ENCODE measurements around the gene DCST1. TPM values are rescaled to one million over a fixed set of nuclear protein-coding genes. Genes with fewer than 3 reads are reported as not detected.

The DCST1 gene
- total and polyA plus RNA-seq, 2 of the 13 experiments (the other 11 are each of a cell fraction or from before 2014, with no cell fraction given): 0.04 TPM; not detected in 1

GRCh38 chr1:155043301-155043702, 9.7 kb downstream of the DCST1 start (continued):
- TF ChIP-seq CEBPZ (IDR thresholded peaks at IDR 0.05; ENCODE audit: low read length) (no peak), GABPA (IDR thresholded peaks at IDR 0.05; ENCODE audit: low read depth, low read length) (no peak), GABPA (CRISPR knock-in tag; IDR thresholded peaks at IDR 0.05; ENCODE audit: low read depth) (no peak), CERS6 (CRISPR knock-in tag; IDR thresholded peaks at IDR 0.05) (no peak), MXI1 (IDR thresholded peaks at IDR 0.05; ENCODE audit: borderline replicate concordance, low read depth, low read length) (no peak), ZBTB7A (CRISPR knock-in tag; IDR thresholded peaks at IDR 0.05) (0 out of 2 replicates have a peak, but pooled peaks have one; percentile 25), CBX1 (IDR thresholded peaks at IDR 0.05; ENCODE audit: low read depth) (no peak), KMT2A (CRISPR knock-in tag; IDR thresholded peaks at IDR 0.05) (no peak), MTA1 (CRISPR knock-in tag; IDR thresholded peaks at IDR 0.05; ENCODE audit: borderline replicate concordance) (0 out of 2 replicates have a peak, but pooled peaks have one; percentile 31), CBFB (CRISPR knock-in tag; IDR thresholded peaks at IDR 0.05) (no peak), NFIB (CRISPR knock-in tag; IDR thresholded peaks at IDR 0.05; ENCODE audit: borderline replicate concordance) (no peak), SNAI1 (CRISPR knock-in tag; IDR thresholded peaks at IDR 0.05; ENCODE audit: borderline replicate concordance) (no peak), ZBTB49 (CRISPR knock-in tag; IDR thresholded peaks at IDR 0.05; ENCODE audit: borderline replicate concordance) (no peak), BORCS8-MEF2B (CRISPR knock-in tag; IDR thresholded peaks at IDR 0.05) (no peak), TBX2 (CRISPR knock-in tag; IDR thresholded peaks at IDR 0.05; ENCODE audit: borderline replicate concordance) (0 out of 2 replicates have a peak, but pooled peaks have one; percentile 36), ZFP36 (IDR thresholded peaks at IDR 0.05; ENCODE audit: borderline replicate concordance, low read depth, low read length, partially characterized antibody) (no peak)
- TF ChIP-seq, protein P1, sequence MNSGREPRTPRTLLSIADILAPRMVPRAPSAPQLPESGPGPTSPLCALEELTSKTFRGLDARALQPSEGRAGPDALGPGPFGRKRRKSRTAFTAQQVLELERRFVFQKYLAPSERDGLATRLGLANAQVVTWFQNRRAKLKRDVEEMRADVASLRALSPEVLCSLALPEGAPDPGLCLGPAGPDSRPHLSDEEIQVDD (CRISPR knock-in tag; IDR thresholded peaks at IDR 0.05; ENCODE audit: borderline replicate concordance): no peak
- TF ChIP-seq, protein P2, sequence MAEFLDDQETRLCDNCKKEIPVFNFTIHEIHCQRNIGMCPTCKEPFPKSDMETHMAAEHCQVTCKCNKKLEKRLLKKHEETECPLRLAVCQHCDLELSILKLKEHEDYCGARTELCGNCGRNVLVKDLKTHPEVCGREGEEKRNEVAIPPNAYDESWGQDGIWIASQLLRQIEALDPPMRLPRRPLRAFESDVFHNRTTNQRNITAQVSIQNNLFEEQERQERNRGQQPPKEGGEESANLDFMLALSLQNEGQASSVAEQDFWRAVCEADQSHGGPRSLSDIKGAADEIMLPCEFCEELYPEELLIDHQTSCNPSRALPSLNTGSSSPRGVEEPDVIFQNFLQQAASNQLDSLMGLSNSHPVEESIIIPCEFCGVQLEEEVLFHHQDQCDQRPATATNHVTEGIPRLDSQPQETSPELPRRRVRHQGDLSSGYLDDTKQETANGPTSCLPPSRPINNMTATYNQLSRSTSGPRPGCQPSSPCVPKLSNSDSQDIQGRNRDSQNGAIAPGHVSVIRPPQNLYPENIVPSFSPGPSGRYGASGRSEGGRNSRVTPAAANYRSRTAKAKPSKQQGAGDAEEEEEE (CRISPR knock-in tag; IDR thresholded peaks at IDR 0.05; ENCODE audit: borderline replicate concordance): no peak
- TF ChIP-seq, protein P3, sequence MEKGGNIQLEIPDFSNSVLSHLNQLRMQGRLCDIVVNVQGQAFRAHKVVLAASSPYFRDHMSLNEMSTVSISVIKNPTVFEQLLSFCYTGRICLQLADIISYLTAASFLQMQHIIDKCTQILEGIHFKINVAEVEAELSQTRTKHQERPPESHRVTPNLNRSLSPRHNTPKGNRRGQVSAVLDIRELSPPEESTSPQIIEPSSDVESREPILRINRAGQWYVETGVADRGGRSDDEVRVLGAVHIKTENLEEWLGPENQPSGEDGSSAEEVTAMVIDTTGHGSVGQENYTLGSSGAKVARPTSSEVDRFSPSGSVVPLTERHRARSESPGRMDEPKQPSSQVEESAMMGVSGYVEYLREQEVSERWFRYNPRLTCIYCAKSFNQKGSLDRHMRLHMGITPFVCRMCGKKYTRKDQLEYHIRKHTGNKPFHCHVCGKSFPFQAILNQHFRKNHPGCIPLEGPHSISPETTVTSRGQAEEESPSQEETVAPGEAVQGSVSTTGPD (CRISPR knock-in tag; IDR thresholded peaks at IDR 0.05): no peak
- TF ChIP-seq, protein P4, sequence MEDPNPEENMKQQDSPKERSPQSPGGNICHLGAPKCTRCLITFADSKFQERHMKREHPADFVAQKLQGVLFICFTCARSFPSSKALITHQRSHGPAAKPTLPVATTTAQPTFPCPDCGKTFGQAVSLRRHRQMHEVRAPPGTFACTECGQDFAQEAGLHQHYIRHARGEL (CRISPR knock-in tag; IDR thresholded peaks at IDR 0.05): no peak
